Gastroesophageal sphincter (tissue), 3 donors: ENCODE results near the gene TMCC3.

Experiments used
- POLR2A ChIP-seq, 2 donors: fragments of 450-650 bp; IDR thresholded peaks; one replicate each; pipeline ENCODE4 v1.6.1; 2017; ENCODE audit warnings: antibody characterized with exemption in 2 of 2, mild to moderate bottlenecking in 2 of 2, moderate library complexity in 1 of 2
- POLR2AphosphoS5 ChIP-seq: sonication (generic); formaldehyde crosslinking; IDR thresholded peaks from one replicate; pipeline ENCODE4 v1.6.1; 2017; ENCODE audit warnings: antibody characterized with exemption
- TF ChIP-seq, protein P1 (sequence below), 4 experiments: fragments of 200-600 bp in 2 of 4; fragments of 450-650 bp in 2 of 4; sonication (generic) in 1 of 4; IDR thresholded peaks; one replicate each; pipeline ENCODE4 v1.5.1; 2017 to 2019; ENCODE audit warnings: antibody characterized with exemption in 4 of 4, mild to moderate bottlenecking in 2 of 4, moderate library complexity in 2 of 4

DNA sequence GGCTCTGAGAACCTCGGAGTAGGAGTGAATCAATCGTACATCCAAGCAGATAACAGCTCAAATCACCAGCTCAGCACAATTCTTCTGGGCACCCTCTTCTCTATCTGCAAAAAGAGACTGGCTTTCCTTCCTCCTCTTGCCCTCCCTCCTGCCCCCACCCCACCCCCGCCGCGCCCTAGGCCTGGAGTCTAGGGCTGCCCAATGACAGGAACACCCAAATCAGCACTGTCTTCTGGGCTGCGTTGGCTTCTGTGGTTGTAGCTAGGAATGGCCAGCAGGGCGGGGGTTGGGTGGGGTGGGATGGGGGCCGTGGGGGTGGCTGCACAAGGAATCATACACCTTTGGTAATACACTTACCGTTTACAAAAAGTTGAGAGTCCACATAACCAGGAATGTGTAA is 28.0 kb upstream of the TMCC3 start:
- TF ChIP-seq POLR2A (IDR thresholded peaks at IDR 0.05) = no peak
- TF ChIP-seq, protein P1, sequence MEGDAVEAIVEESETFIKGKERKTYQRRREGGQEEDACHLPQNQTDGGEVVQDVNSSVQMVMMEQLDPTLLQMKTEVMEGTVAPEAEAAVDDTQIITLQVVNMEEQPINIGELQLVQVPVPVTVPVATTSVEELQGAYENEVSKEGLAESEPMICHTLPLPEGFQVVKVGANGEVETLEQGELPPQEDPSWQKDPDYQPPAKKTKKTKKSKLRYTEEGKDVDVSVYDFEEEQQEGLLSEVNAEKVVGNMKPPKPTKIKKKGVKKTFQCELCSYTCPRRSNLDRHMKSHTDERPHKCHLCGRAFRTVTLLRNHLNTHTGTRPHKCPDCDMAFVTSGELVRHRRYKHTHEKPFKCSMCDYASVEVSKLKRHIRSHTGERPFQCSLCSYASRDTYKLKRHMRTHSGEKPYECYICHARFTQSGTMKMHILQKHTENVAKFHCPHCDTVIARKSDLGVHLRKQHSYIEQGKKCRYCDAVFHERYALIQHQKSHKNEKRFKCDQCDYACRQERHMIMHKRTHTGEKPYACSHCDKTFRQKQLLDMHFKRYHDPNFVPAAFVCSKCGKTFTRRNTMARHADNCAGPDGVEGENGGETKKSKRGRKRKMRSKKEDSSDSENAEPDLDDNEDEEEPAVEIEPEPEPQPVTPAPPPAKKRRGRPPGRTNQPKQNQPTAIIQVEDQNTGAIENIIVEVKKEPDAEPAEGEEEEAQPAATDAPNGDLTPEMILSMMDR (IDR thresholded peaks at IDR 0.05) = no peak
- no peak for TF ChIP-seq POLR2AphosphoS5
